Measurements from ENCODE around the gene KYNU. TPM values are rescaled to one million over a fixed set of nuclear protein-coding genes. Genes with fewer than 3 reads are reported as not detected.

The KYNU gene
- total RNA-seq, 1 experiment from 2014 or later, result 78.7 TPM

GRCh38 chr2:142983174-142983573 is 105.7 kb downstream of the KYNU start:
- intact Hi-C loops (cut with micrococcal nuclease; ENCODE audit: unreplicated experiment), result no loop called here
- H3K27ac Mint-ChIP-seq (ENCODE audit: unreplicated experiment), result no peak overlapping the region
- no peaks in the 10 kb centered on the region for H3K27me3 Mint-ChIP-seq (ENCODE audit: unreplicated experiment)
- CTCF ChIA-PET, result no interaction called here
- peaks cover 9% of the 10 kb centered on the region for H3K4me1 Mint-ChIP-seq (ENCODE audit: low read depth, unreplicated experiment)
- no peak for DNase-seq
- H3K36me3 Mint-ChIP-seq (ENCODE audit: insufficient read depth, unreplicated experiment), result peaks cover 19% of the 10 kb centered on the region
- no peaks in the 10 kb centered on the region for H3K9me3 Mint-ChIP-seq (ENCODE audit: low read depth, unreplicated experiment)
- TF ChIP-seq CTCF (IDR thresholded peaks at IDR 0.05; ENCODE audit: unreplicated experiment), result no peak
- H3K4me3 Mint-ChIP-seq (ENCODE audit: low read depth, unreplicated experiment), result no peak overlapping the region
- BruUV-seq (replicated peaks), result no TSS peak

- Mint-ChIP-seq H3K36me3 (ENCODE audit: insufficient read depth, unreplicated experiment) (peaks cover 29% of the 10 kb centered on the region), H3K27me3 (ENCODE audit: unreplicated experiment) (no peaks in the 10 kb centered on the region), H3K9me3 (ENCODE audit: low read depth, unreplicated experiment) (no peaks in the 10 kb centered on the region), H3K4me1 (ENCODE audit: low read depth, unreplicated experiment) (peaks cover 21% of the 10 kb centered on the region), H3K27ac (ENCODE audit: unreplicated experiment) (no peak overlapping the region), H3K4me3 (ENCODE audit: low read depth, unreplicated experiment) (no peak overlapping the region)
- BruUV-seq (replicated peaks), result no TSS peak
- no peak for TF ChIP-seq CTCF (IDR thresholded peaks at IDR 0.05; ENCODE audit: unreplicated experiment)
- CTCF ChIA-PET, result interaction anchor here (1.1 kb wide), 1 partner anchor 110 kb away, joined by 3 read pairs; no protein-coding TSS in a partner anchor
- intact Hi-C loops (cut with micrococcal nuclease; ENCODE audit: unreplicated experiment), result no loop called here
- no peak for DNase-seq
Measured at GRCh38 chr2:142984657-142985056, 107.2 kb downstream of the KYNU start.

- H3K36me3 Mint-ChIP-seq (ENCODE audit: insufficient read depth, unreplicated experiment), result peaks cover 29% of the 10 kb centered on the region
- DNase-seq, result no peak
- no peak overlapping the region for H3K27ac Mint-ChIP-seq (ENCODE audit: unreplicated experiment)
- H3K9me3 Mint-ChIP-seq (ENCODE audit: low read depth, unreplicated experiment), result no peaks in the 10 kb centered on the region
- TF ChIP-seq CTCF (IDR thresholded peaks at IDR 0.05; ENCODE audit: unreplicated experiment), result no peak
- no peaks in the 10 kb centered on the region for H3K27me3 Mint-ChIP-seq (ENCODE audit: unreplicated experiment)
- H3K4me1 Mint-ChIP-seq (ENCODE audit: low read depth, unreplicated experiment), result peaks cover 28% of the 10 kb centered on the region
- H3K4me3 Mint-ChIP-seq (ENCODE audit: low read depth, unreplicated experiment), result no peak overlapping the region
- intact Hi-C loops (cut with micrococcal nuclease; ENCODE audit: unreplicated experiment), result no loop called here
- TSS peak; percentile 8 for BruUV-seq (replicated peaks)
- CTCF ChIA-PET, result no interaction called here
Measured at GRCh38 chr2:142987044-142987443, 109.6 kb downstream of the KYNU start.

GRCh38 chr2:142989273-142990204 is 112.1 kb downstream of the KYNU start:
- no peak overlapping the region for H3K4me3 Mint-ChIP-seq (ENCODE audit: low read depth, unreplicated experiment)
- no peaks in the 10 kb centered on the region for H3K27me3 Mint-ChIP-seq (ENCODE audit: unreplicated experiment)
- TF ChIP-seq CTCF (IDR thresholded peaks at IDR 0.05; ENCODE audit: unreplicated experiment), result peak; percentile 50
- no peak overlapping the region for H3K27ac Mint-ChIP-seq (ENCODE audit: unreplicated experiment)
- BruUV-seq (replicated peaks), result no TSS peak
- peaks cover 22% of the 10 kb centered on the region for H3K36me3 Mint-ChIP-seq (ENCODE audit: insufficient read depth, unreplicated experiment)
- intact Hi-C loops (cut with micrococcal nuclease; ENCODE audit: unreplicated experiment), result loop anchor here (1.0 to 2.0 kb wide), 2 partner anchors 113 to 307 kb away; partner anchors contain the start of gene KYNU
- DNase-seq, result no peak
- peaks cover 28% of the 10 kb centered on the region for H3K4me1 Mint-ChIP-seq (ENCODE audit: low read depth, unreplicated experiment)
- H3K9me3 Mint-ChIP-seq (ENCODE audit: low read depth, unreplicated experiment), result no peaks in the 10 kb centered on the region
- CTCF ChIA-PET, result no interaction called here
